Thyroid gland (tissue), 4 donors: ENCODE measurements around the gene RC3H2. TPM values are rescaled to one million over a fixed set of nuclear protein-coding genes. Genes with fewer than 3 reads are reported as not detected.

Source experiments
- DNase-seq, 2 donors: peaks; one replicate each; pipeline ENCODE4 v3.0.0-alpha.2; 2019
- H3K27ac ChIP-seq, 3 donors: fragments of 200-600 bp; sonication (generic); 1 replicate in 2 of 3; 2 replicates in 1 of 3; pipeline ENCODE4 v1.5.1; 2016 to 2019; ENCODE audit warnings: mild to moderate bottlenecking in 1 of 3, moderate library complexity in 1 of 3
- H3K27me3 ChIP-seq: fragments of 200-600 bp; sonication (generic); one replicate; pipeline ENCODE4 v1.5.1; 2019
- H3K36me3 ChIP-seq, 2 donors: fragments of 200-600 bp; sonication (generic); one replicate each; pipeline ENCODE4 v1.5.1; 2016 to 2019
- H3K4me1 ChIP-seq, 2 donors: fragments of 200-600 bp; sonication (generic); one replicate each; pipeline ENCODE4 v1.5.1; 2017 to 2019
- H3K4me3 ChIP-seq, 3 donors: fragments of 200-600 bp; sonication (generic); replicated peaks in 1 of 3; 1 replicate in 2 of 3; 2 replicates in 1 of 3; pipeline ENCODE4 v1.5.1; 2016; ENCODE audit warnings: mild to moderate bottlenecking in 1 of 3
- H3K9me3 ChIP-seq: fragments of 200-600 bp; sonication (generic); one replicate; pipeline ENCODE4 v1.5.1; 2017
- CTCF ChIP-seq, 6 experiments: fragments of 200-600 bp in 3 of 6; fragments of 450-650 bp in 3 of 6; sonication (generic) in 3 of 6; IDR thresholded peaks; one replicate each; pipeline ENCODE4 v1.5.1; 2016 to 2019; ENCODE audit warnings: antibody characterized with exemption in 6 of 6, mild to moderate bottlenecking in 2 of 6, inconsistent platforms in 1 of 6, moderate library complexity in 1 of 6
- POLR2A ChIP-seq, 2 donors: fragments of 450-650 bp; IDR thresholded peaks; one replicate each; pipeline ENCODE4 v1.6.1; 2017; ENCODE audit warnings: antibody characterized with exemption in 2 of 2, mild to moderate bottlenecking in 2 of 2, moderate library complexity in 1 of 2
- WGBS, 2 donors: methylation state at CpG; one replicate each; pipeline ENCODE4 v1.1.5; 2017; 5-methylcytosine and 5-hydroxymethylcytosine counted together
- intact Hi-C: fragments of 100-400 bp; cut with DNase I; formaldehyde crosslinking; loops from one replicate; pipeline ENCODE4 v1.15.1; 2023
- total RNA-seq, 4 donors: library from RNA; depleted of rRNA; stranded (reverse); fragments of >200 nt; gene quantifications; one replicate each; pipeline ENCODE4 v1.2.3, GENCODE V29; 2016

The RC3H2 gene
- total RNA-seq, 4 donors from 2014 or later = 43.1 to 91.2 (median 52.9) TPM

DNA sequence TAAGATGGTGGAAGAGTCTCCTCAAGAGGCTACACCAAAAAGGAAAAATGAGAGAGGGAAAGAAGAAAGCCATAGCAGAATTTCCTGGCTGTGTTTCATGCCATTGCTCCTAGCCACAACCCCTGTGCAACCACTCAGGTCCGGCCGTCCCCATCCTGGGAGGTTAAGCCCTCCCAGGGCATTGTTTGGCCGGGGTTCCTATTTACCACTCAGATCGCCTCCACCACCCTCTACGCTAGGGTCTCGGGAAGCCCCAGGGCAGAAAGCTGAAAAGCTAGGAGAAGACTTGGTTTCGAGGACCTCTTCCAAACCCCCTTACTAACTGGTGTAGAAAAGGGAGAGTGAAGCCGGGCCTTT, 715 bp downstream of the RC3H2 start:
- Histone ChIP-seq H3K27ac (peak overlapping the region; percentile 91 to 97 (median 94)), H3K27me3 (no peaks in the 10 kb centered on the region), H3K9me3 (no peaks in the 10 kb centered on the region), H3K36me3 (no peaks in the 10 kb centered on the region), H3K4me3 (peak overlapping the region; percentile 63 to 100 (median 89)), H3K4me1 (peaks cover 16 to 32% of the 10 kb centered on the region in 2 donors)
- 1 to 2% methylated on average over 8 of the region's 8 CpGs for WGBS, 2 donors
- intact Hi-C loops = no loop called here
- peak; percentile 39 to 42 for DNase-seq
- TF ChIP-seq CTCF (IDR thresholded peaks at IDR 0.05) = no peak
- no peak for TF ChIP-seq POLR2A (IDR thresholded peaks at IDR 0.05)

DNA sequence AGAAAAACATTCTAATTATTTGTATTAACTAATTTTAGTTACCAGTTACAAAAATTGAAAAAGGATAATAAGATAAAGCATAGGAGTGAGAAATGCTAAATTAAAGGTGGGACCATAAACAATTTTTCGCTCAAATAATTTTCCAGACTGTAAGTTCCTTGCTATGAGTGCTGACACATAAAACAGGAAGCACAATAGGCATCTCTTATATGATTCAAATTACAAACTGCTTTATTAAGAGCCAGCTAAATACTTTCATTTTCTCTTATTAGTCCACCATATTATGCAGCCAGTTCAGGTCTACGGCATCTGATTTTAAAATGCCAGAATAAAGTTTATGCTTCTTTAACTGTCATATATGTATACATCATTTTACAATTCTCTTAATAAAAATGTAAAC, 4.4 kb downstream of the RC3H2 start:
- no peak overlapping the region for H3K27ac ChIP-seq
- intact Hi-C loops = no loop called here
- H3K27me3 ChIP-seq = no peaks in the 10 kb centered on the region
- peaks cover 0 to 4% of the 10 kb centered on the region in 2 donors for H3K36me3 ChIP-seq
- H3K9me3 ChIP-seq = no peaks in the 10 kb centered on the region
- no peak overlapping the region for H3K4me3 ChIP-seq
- no peak for TF ChIP-seq CTCF (IDR thresholded peaks at IDR 0.05)
- no peak for TF ChIP-seq POLR2A (IDR thresholded peaks at IDR 0.05)
- no peak for DNase-seq
- 67 to 73% methylated on average over 2 of the region's 2 CpGs for WGBS, 2 donors
- peaks cover 16 to 32% of the 10 kb centered on the region in 2 donors for H3K4me1 ChIP-seq

GRCh38 chr9:122897969-122898368, 7.2 kb downstream of the RC3H2 start:
- Histone ChIP-seq H3K9me3 (no peaks in the 10 kb centered on the region), H3K27ac (no peak overlapping the region), H3K4me1 (peaks cover 5 to 17% of the 10 kb centered on the region in 2 donors), H3K4me3 (no peak overlapping the region), H3K27me3 (no peaks in the 10 kb centered on the region), H3K36me3 (peaks cover 8% of the 10 kb centered on the region in 2 donors)
- 95 to 99% methylated on average over 1 of the region's 1 CpG for WGBS, 2 donors
- TF ChIP-seq CTCF (IDR thresholded peaks at IDR 0.05) = no peak
- TF ChIP-seq POLR2A (IDR thresholded peaks at IDR 0.05) = no peak
- intact Hi-C loops = no loop called here
- DNase-seq = no peak

DNA sequence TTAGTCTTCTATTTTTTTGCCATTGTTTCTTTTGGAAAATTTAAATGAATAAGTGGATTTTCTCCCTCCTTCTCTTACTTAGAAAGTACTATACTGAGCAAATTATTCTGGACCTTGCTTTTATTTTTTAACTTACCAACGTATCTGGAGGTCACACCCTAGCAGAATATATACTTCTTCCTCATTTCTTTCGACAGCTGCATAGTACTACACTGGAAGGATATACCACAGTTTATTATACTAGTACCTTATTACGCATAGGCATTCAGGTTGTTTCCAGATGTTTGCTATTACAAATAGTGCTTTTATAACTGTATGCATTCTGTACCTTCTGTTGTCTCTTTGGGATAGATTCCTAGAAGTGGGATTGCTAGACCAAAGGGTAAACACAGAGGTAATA, 16.7 kb downstream of the RC3H2 start:
- intact Hi-C loops = no loop called here
- Histone ChIP-seq H3K36me3 (peaks cover 37 to 41% of the 10 kb centered on the region in 2 donors), H3K27me3 (no peaks in the 10 kb centered on the region), H3K9me3 (no peaks in the 10 kb centered on the region), H3K27ac (no peak overlapping the region), H3K4me1 (no peaks in the 10 kb centered on the region), H3K4me3 (no peak overlapping the region)
- 79 to 83% methylated on average over 3 of the region's 3 CpGs for WGBS, 2 donors
- TF ChIP-seq POLR2A (IDR thresholded peaks at IDR 0.05) (no peak), CTCF (IDR thresholded peaks at IDR 0.05) (no peak)
- DNase-seq = no peak

GRCh38 chr9:122883125-122883524, 22.0 kb downstream of the RC3H2 start:
- no peak for DNase-seq
- Histone ChIP-seq H3K4me3 (no peak overlapping the region), H3K4me1 (no peaks in the 10 kb centered on the region), H3K36me3 (peaks cover 47 to 51% of the 10 kb centered on the region in 2 donors), H3K27me3 (no peaks in the 10 kb centered on the region), H3K9me3 (no peaks in the 10 kb centered on the region), H3K27ac (no peak overlapping the region)
- intact Hi-C loops = no loop called here
- 95 to 99% methylated on average over 2 of the region's 2 CpGs for WGBS, 2 donors
- no peak for TF ChIP-seq POLR2A (IDR thresholded peaks at IDR 0.05)
- no peak for TF ChIP-seq CTCF (IDR thresholded peaks at IDR 0.05)
